Body of pancreas (tissue), 4 donors: ENCODE data around the gene LYST. TPM values are rescaled to one million over a fixed set of nuclear protein-coding genes. Genes with fewer than 3 reads are reported as not detected.
A peak's percentile ranks its signal among the peaks of the same experiment; 100 is the strongest.

Experiments
- ATAC-seq: fragments of 150-250 bp; one replicate; pipeline ENCODE4 v1.9.1; 2016
- DNase-seq, 4 donors: peaks; one replicate each; pipeline ENCODE4 v3.0.0-alpha.2; 2019
- H3K27ac ChIP-seq, 4 donors: fragments of 200-600 bp; sonication (generic); 1 replicate in 3 of 4; 2 replicates in 1 of 4; pipeline versions ENCODE4 v1.5.1 to v1.6.1; 2016 to 2019; ENCODE audit warnings: mild to moderate bottlenecking in 1 of 4, mixed read lengths in 1 of 4, moderate library complexity in 1 of 4
- H3K27me3 ChIP-seq, 2 donors: fragments of 200-600 bp; sonication (generic); one replicate each; pipeline ENCODE4 v1.6.0; 2016; ENCODE audit warnings: mild to moderate bottlenecking in 1 of 2
- H3K36me3 ChIP-seq, 2 donors: fragments of 200-600 bp; sonication (generic); replicated peaks in 1 of 2; 2 replicates each; pipeline ENCODE4 v1.5.1; 2016; ENCODE audit warnings: low read depth in 2 of 2; ENCODE audit not compliant: insufficient read depth in 1 of 2
- H3K4me1 ChIP-seq: fragments of 200-600 bp; sonication (generic); one replicate; pipeline ENCODE4 v1.6.0; 2016
- H3K4me3 ChIP-seq, 2 donors: fragments of 200-600 bp; sonication (generic); 1 replicate in 1 of 2; 2 replicates in 1 of 2; pipeline ENCODE4 v1.5.1; 2016 to 2019
- H3K9me3 ChIP-seq, 3 donors: fragments of 200-600 bp; sonication (generic); 1 replicate in 2 of 3; 2 replicates in 1 of 3; pipeline ENCODE4 v1.5.1; 2016
- CTCF ChIP-seq, 7 experiments: fragments of 450-650 bp in 4 of 7; fragments of 200-600 bp in 3 of 7; sonication (generic) in 3 of 7; IDR thresholded peaks; one replicate each; pipeline ENCODE4 v1.5.1; 2016 to 2019; ENCODE audit warnings: antibody characterized with exemption in 7 of 7
- POLR2A ChIP-seq, 3 donors: fragments of 450-650 bp; IDR thresholded peaks; one replicate each; pipeline ENCODE4 v1.6.1; 2016; ENCODE audit warnings: antibody characterized with exemption in 3 of 3, mild to moderate bottlenecking in 2 of 3
- WGBS, 2 donors: methylation state at CpG; one replicate each; pipeline ENCODE4 v1.1.5; 2017; 5-methylcytosine and 5-hydroxymethylcytosine counted together
- intact Hi-C: fragments of 100-400 bp; cut with DNase I; formaldehyde crosslinking; loops from one replicate; pipeline ENCODE4 v1.15.1; 2023
- total RNA-seq, 2 donors: library from RNA; depleted of rRNA; stranded (reverse); fragments of >200 nt; gene quantifications; one replicate each; pipeline ENCODE4 v1.1.0, GENCODE V29; 2016

LYST gene
- total RNA-seq, 2 donors from 2014 or later: 16.5 to 21.0 TPM

GRCh38 chr1:235844776-235845175 is 21.9 kb downstream of the LYST start:
- H3K4me1 ChIP-seq: no peaks in the 10 kb centered on the region
- no peak for ATAC-seq
- TF ChIP-seq POLR2A (IDR thresholded peaks at IDR 0.05) (no peak), CTCF (IDR thresholded peaks at IDR 0.05) (no peak)
- H3K27me3 ChIP-seq: no peaks in the 10 kb centered on the region
- H3K27ac ChIP-seq: no peak overlapping the region
- no peaks in the 10 kb centered on the region for H3K9me3 ChIP-seq
- no peaks in the 10 kb centered on the region for H3K36me3 ChIP-seq
- WGBS, 2 donors: 93 to 94% methylated on average over 1 to 3 of the region's 3 CpGs
- no peak overlapping the region for H3K4me3 ChIP-seq
- intact Hi-C loops: no loop called here
- DNase-seq: no peak

GRCh38 chr1:235843461-235843961 is 23.2 kb downstream of the LYST start:
- DNase-seq: no peak
- intact Hi-C loops: no loop called here
- no peak overlapping the region for H3K27ac ChIP-seq
- no peaks in the 10 kb centered on the region for H3K9me3 ChIP-seq
- H3K4me1 ChIP-seq: no peaks in the 10 kb centered on the region
- H3K36me3 ChIP-seq: no peaks in the 10 kb centered on the region
- peak; percentile 55 for ATAC-seq
- H3K27me3 ChIP-seq: no peaks in the 10 kb centered on the region
- WGBS, 2 donors: 37 to 47% methylated on average over 2 of the region's 2 CpGs
- TF ChIP-seq CTCF (IDR thresholded peaks at IDR 0.05) (peak in 4 of 7 experiments; percentile 7 to 40 (median 20)), POLR2A (IDR thresholded peaks at IDR 0.05) (no peak)
- H3K4me3 ChIP-seq: no peak overlapping the region

- ATAC-seq: no peak
- no peaks in the 10 kb centered on the region for H3K4me1 ChIP-seq
- H3K27ac ChIP-seq: no peak overlapping the region
- DNase-seq: no peak
- intact Hi-C loops: no loop called here
- no peaks in the 10 kb centered on the region for H3K9me3 ChIP-seq
- no peak for TF ChIP-seq CTCF (IDR thresholded peaks at IDR 0.05)
- TF ChIP-seq POLR2A (IDR thresholded peaks at IDR 0.05): no peak
- no peak overlapping the region for H3K4me3 ChIP-seq
- 81 to 100% methylated on average over 1 of the region's 1 CpG for WGBS, 2 donors
- H3K27me3 ChIP-seq: no peaks in the 10 kb centered on the region
- no peaks in the 10 kb centered on the region for H3K36me3 ChIP-seq
These were observed 24.7 kb downstream of the LYST start for GRCh38 chr1:235841938-235842545.

- Histone ChIP-seq H3K4me3 (no peak overlapping the region), H3K27me3 (no peaks in the 10 kb centered on the region), H3K4me1 (peaks cover 13% of the 10 kb centered on the region), H3K9me3 (no peaks in the 10 kb centered on the region), H3K36me3 (no peaks in the 10 kb centered on the region), H3K27ac (no peak overlapping the region)
- intact Hi-C loops: no loop called here
- no peak for TF ChIP-seq POLR2A (IDR thresholded peaks at IDR 0.05)
- TF ChIP-seq CTCF (IDR thresholded peaks at IDR 0.05): no peak
- ATAC-seq (no peak), DNase-seq (no peak)
- WGBS, 2 donors: 48 to 82% methylated on average over 1 of the region's 1 CpG
These were observed 28.7 kb downstream of the LYST start for GRCh38 chr1:235838021-235838420.

GRCh38 chr1:235835226-235835625 is 31.5 kb downstream of the LYST start:
- TF ChIP-seq POLR2A (IDR thresholded peaks at IDR 0.05) (no peak), CTCF (IDR thresholded peaks at IDR 0.05) (no peak)
- Histone ChIP-seq H3K27ac (peak overlapping the region in 3 of 4 donors; percentile 9 to 29 (median 28)), H3K9me3 (no peaks in the 10 kb centered on the region), H3K4me1 (peaks cover 13% of the 10 kb centered on the region), H3K4me3 (no peak overlapping the region), H3K36me3 (peaks cover 0 to 2% of the 10 kb centered on the region in 2 donors), H3K27me3 (no peaks in the 10 kb centered on the region)
- DNase-seq: peak; percentile 47 to 69 (median 58)
- 15 to 17% methylated on average over 4 of the region's 4 CpGs for WGBS, 2 donors
- intact Hi-C loops: no loop called here
- peak; percentile 72 for ATAC-seq
